HepG2 (cell line): Measurements from ENCODE around the gene MTF1. TPM values are rescaled to one million over a fixed set of nuclear protein-coding genes. Genes with fewer than 3 reads are reported as not detected.

Experiments
- HNRNPK ChIP-seq: fragments of 200-400 bp; formaldehyde crosslinking; IDR thresholded peaks from 2 replicates; pipeline ENCODE4 v1.6.1; 2018; ENCODE audit warnings: low read length, low read depth, moderate library complexity, mild to moderate bottlenecking; ENCODE audit not compliant: poor library complexity, severe bottlenecking
- PTBP1 ChIP-seq: fragments of 200-400 bp; formaldehyde crosslinking; IDR thresholded peaks from 2 replicates; pipeline ENCODE4 v1.6.1; 2018; ENCODE audit warnings: low read length, low read depth; ENCODE audit not compliant: poor library complexity, severe bottlenecking
- polyA plus RNA-seq, 8 experiments: library from polyadenylated mRNA; depleted of rRNA in 3 of 8; stranded (reverse) in 7 of 8; unstranded in 1 of 8; fragments of >200 nt; fragmentation: Illumina TruSeq in 4 of 8; extraction: Trizol in 4 of 8; gene quantifications; 2 replicates each; pipeline versions ENCODE4 v1.2.1 to v1.2.3, GENCODE V29; 2011 to 2016; ENCODE audit warnings: low read depth in 4 of 8, missing spikeins in 1 of 8, mixed read lengths in 1 of 8; ENCODE audit not compliant: insufficient read depth in 1 of 8
- small RNA-seq, 3 experiments: library from RNA; depleted of rRNA; stranded (forward); fragments of <200 nt; gene quantifications; one replicate each; pipeline ENCODE3, GENCODE V24; 2012; ENCODE audit warnings: low read depth in 2 of 3, low replicate concordance in 1 of 3; ENCODE audit not compliant: insufficient read length in 3 of 3, insufficient read depth in 2 of 3
- total RNA-seq, 5 experiments: library from RNA; depleted of rRNA; stranded (reverse); fragments of >200 nt; fragmentation: Illumina TruSeq; extraction: Trizol; gene quantifications; 2 replicates each; pipeline ENCODE4 v1.2.3, GENCODE V29; 2016; ENCODE audit warnings: low read depth in 1 of 5
- TF ChIP-seq, protein P1 (sequence below): sonication (generic); formaldehyde crosslinking; IDR thresholded peaks from 2 replicates; pipeline ENCODE4 v1.4.0; 2020; ENCODE audit warnings: missing genetic modification reagents, borderline replicate concordance

Gene MTF1
- total and polyA plus RNA-seq, 2 of the 13 experiments (the other 11 are each of a cell fraction or from before 2014, with no cell fraction given), result 2.4 to 3.3 TPM

DNA sequence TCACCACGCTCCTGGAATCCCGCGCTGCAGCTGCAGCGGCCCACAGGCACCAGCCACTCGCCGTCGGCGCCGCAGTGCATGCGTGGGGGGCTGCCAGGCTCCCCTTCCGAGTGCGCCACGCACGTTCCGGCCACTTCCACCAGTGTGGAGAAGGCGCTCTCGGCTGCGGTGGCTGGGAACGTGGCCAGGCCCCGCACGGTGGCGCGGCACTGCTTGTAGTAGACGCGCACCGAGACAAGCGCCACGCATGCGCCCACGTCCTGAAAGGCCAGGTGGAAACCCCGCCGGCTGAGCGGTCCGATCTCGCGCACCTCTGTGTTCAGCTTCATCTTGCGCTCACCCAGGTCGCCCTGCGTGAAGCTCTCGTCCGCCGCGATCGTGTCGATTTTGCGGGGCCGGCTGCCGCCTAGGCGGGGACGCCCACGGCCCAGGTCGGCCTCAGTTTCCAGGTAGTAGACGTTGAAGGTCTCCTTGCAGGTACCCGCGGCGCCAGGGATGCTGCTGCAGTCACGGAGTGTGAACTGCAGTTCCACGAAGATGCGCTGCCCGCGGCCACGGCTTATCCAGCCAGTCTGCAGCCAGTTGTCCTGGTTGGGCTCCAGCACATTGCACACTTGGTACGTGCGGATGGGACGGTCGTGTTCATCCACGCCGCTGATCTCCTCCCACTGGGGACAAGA is 97.8 kb downstream of the MTF1 start (continued):
- TF ChIP-seq, protein P1, sequence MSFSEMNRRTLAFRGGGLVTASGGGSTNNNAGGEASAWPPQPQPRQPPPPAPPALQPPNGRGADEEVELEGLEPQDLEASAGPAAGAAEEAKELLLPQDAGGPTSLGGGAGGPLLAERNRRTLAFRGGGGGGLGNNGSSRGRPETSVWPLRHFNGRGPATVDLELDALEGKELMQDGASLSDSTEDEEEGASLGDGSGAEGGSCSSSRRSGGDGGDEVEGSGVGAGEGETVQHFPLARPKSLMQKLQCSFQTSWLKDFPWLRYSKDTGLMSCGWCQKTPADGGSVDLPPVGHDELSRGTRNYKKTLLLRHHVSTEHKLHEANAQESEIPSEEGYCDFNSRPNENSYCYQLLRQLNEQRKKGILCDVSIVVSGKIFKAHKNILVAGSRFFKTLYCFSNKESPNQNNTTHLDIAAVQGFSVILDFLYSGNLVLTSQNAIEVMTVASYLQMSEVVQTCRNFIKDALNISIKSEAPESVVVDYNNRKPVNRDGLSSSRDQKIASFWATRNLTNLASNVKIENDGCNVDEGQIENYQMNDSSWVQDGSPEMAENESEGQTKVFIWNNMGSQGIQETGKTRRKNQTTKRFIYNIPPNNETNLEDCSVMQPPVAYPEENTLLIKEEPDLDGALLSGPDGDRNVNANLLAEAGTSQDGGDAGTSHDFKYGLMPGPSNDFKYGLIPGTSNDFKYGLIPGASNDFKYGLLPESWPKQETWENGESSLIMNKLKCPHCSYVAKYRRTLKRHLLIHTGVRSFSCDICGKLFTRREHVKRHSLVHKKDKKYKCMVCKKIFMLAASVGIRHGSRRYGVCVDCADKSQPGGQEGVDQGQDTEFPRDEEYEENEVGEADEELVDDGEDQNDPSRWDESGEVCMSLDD, result no peak
- TF ChIP-seq HNRNPK, result no peak
- TF ChIP-seq PTBP1, result no peak
- TF ChIP-seq, all 625 proteins: peak for 0

Small RNA genes lying within 50 kb of the gene (small RNA-seq; reads per million reads assigned to genes)
- 0 reads per million in 3 experiments for gene RF00092
- 0 reads per million in 3 experiments for gene RNU6-584P

Other genes starting within 250 kb of the MTF1 start
- gene RSPO1, start 224.7 kb downstream of the MTF1 start, total RNA-seq (2016; rRNA removed; fragmentation: Illumina TruSeq; extraction: Trizol), result not detected in 2 replicates
- not detected in 2 replicates for gene RSPO1, start 224.7 kb downstream of the MTF1 start, polyA plus RNA-seq (2011; rRNA removed)
- gene CDCA8, start 167.1 kb downstream of the MTF1 start, total RNA-seq (2016; rRNA removed; fragmentation: Illumina TruSeq; extraction: Trizol), result 38.6 and 48.7 TPM in 2 replicates
- 16.7 and 24.1 TPM in 2 replicates for gene CDCA8, start 167.1 kb downstream of the MTF1 start, polyA plus RNA-seq (2011; rRNA removed)
- 0.08 and 0.58 TPM in 2 replicates for gene EPHA10, start 94.5 kb downstream of the MTF1 start, total RNA-seq (2016; rRNA removed; fragmentation: Illumina TruSeq; extraction: Trizol)
- gene EPHA10, start 94.5 kb downstream of the MTF1 start, polyA plus RNA-seq (2011; rRNA removed), result 0.11 and 0.29 TPM in 2 replicates
- 16.8 and 26.4 TPM in 2 replicates for gene MANEAL, start 65.7 kb downstream of the MTF1 start, total RNA-seq (2016; rRNA removed; fragmentation: Illumina TruSeq; extraction: Trizol)
- 20.8 and 24.2 TPM in 2 replicates for gene MANEAL, start 65.7 kb downstream of the MTF1 start, polyA plus RNA-seq (2011; rRNA removed)
- gene C1orf122, start 51.8 kb downstream of the MTF1 start, total RNA-seq (2016; rRNA removed; fragmentation: Illumina TruSeq; extraction: Trizol), result 31.3 and 40.6 TPM in 2 replicates
- gene C1orf122, start 51.8 kb downstream of the MTF1 start, polyA plus RNA-seq (2011; rRNA removed), result 18.7 and 25.1 TPM in 2 replicates
- 29.2 and 31.8 TPM in 2 replicates for gene YRDC, start 51.4 kb downstream of the MTF1 start, total RNA-seq (2016; rRNA removed; fragmentation: Illumina TruSeq; extraction: Trizol)
- gene YRDC, start 51.4 kb downstream of the MTF1 start, polyA plus RNA-seq (2011; rRNA removed), result 25.4 and 27.5 TPM in 2 replicates
- gene INPP5B, start 87.5 kb upstream of the MTF1 start, total RNA-seq (2016; rRNA removed; fragmentation: Illumina TruSeq; extraction: Trizol), result 9.0 and 9.1 TPM in 2 replicates
- 9.8 and 10.9 TPM in 2 replicates for gene INPP5B, start 87.5 kb upstream of the MTF1 start, polyA plus RNA-seq (2011; rRNA removed)
- gene SF3A3, start 130.4 kb upstream of the MTF1 start, total RNA-seq (2016; rRNA removed; fragmentation: Illumina TruSeq; extraction: Trizol), result 122 and 189 TPM in 2 replicates
- gene SF3A3, start 130.4 kb upstream of the MTF1 start, polyA plus RNA-seq (2011; rRNA removed), result 24.1 and 31.6 TPM in 2 replicates
- 2.8 TPM in 2 replicates for gene FHL3, start 145.9 kb upstream of the MTF1 start, total RNA-seq (2016; rRNA removed; fragmentation: Illumina TruSeq; extraction: Trizol)
- gene FHL3, start 145.9 kb upstream of the MTF1 start, polyA plus RNA-seq (2011; rRNA removed), result 6.6 and 8.6 TPM in 2 replicates
- 44.8 and 71.4 TPM in 2 replicates for gene UTP11, start 153.1 kb upstream of the MTF1 start, total RNA-seq (2016; rRNA removed; fragmentation: Illumina TruSeq; extraction: Trizol)
- 11.8 and 13.5 TPM in 2 replicates for gene UTP11, start 153.1 kb upstream of the MTF1 start, polyA plus RNA-seq (2011; rRNA removed)
- gene POU3F1, start 187.2 kb upstream of the MTF1 start, total RNA-seq (2016; rRNA removed; fragmentation: Illumina TruSeq; extraction: Trizol), result not detected in 2 replicates
- gene POU3F1, start 187.2 kb upstream of the MTF1 start, polyA plus RNA-seq (2011; rRNA removed), result not detected in 2 replicates